ENCODE results near the gene CFAP221.

Gene CFAP221

GRCh38 chr2:119544075-119544938 lies at the start of gene CFAP221:
CFAP221 (plus strand) TSS chr2:119544449; CDS start chr2:119546132, 1,683 bp downstream.
- FAIRE-seq = no peak

DNA sequence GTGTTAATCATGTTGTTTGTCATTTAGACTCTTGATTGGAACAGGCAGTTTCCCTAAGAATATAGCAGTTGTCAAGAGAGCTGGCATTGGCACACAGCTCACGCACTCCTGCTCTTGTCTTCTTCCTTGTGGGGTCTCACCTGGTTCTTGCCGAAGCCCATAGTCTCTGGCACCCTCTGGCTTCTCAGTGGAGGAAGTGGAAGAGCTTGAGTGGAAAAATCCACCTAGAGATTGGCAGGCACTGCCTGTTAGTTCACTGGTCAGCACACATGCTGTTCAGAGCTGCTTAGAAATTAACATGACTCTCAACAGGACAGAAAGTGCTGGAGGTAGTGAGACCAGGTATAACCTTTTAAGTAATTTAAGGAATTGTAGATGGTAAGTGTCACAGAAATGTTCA lies 48.3 kb upstream of the CFAP221 start:
- FAIRE-seq = no peak

DNA sequence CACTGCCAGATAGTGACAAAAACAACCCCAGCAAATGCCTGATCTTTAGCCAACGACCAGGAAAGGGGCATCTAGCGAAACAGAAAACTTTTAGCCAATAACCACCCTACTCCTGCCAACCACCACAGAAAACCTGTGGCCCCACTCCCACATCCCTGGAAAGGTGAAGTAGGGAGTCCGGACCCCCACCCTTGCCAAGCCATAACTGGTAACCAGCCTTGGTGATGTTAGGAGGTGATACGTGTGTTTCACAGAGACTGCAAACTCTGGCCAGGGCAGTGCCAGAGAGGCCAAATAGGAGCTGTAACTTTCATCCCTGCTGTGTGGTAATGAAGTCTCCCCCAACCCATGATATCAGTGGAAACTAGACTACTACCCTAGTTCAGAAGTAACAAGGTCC lies 47.6 kb upstream of the CFAP221 start:
- no peak for FAIRE-seq

DNA sequence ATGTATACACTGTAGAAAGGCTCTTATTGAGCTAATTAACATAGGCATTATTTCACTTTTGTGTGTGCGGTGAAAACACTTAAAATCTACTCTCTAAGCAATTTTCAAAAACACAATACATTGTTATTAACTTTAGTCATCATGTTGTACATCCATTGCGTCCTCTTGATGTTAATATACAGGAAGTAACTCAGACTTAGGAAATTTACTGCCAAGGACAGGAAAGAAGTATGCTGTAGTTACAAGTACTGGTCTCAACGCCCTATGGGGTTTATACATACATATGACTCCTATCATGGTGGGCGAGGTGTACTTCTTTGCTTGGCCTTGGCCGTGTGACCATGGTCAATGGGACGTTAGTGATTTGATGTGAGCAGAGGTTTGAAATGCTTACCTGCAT lies 35.5 kb upstream of the CFAP221 start:
- no peak for FAIRE-seq

GRCh38 chr2:119511989-119512388 lies 32.3 kb upstream of the CFAP221 start:
- no peak for FAIRE-seq

- FAIRE-seq = no peak
Observed at GRCh38 chr2:119512946-119513345, 31.3 kb upstream of the CFAP221 start.

- FAIRE-seq = no peak
Observed at GRCh38 chr2:119513832-119514231, 30.4 kb upstream of the CFAP221 start.

DNA sequence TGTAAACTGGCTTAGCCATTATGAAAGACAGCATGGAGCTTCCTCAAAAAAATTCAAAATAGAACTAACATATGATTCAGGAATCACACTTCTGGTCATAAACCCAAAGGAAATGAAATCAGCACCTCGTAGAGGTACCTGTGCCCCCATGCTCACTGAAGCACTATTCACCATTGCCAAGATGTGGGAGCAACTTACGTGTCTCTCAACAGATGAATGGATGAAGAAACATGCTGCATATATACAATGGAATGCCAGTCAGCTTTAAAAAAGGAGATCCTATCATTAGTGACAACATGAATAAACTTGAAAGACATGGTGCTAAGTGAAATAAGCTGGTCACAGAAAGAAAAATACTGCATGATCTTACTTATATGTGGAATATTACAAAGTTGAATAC lies 28.1 kb upstream of the CFAP221 start:
- no peak for FAIRE-seq

GRCh38 chr2:119517433-119517832 lies 26.8 kb upstream of the CFAP221 start:
- no peak for FAIRE-seq

DNA sequence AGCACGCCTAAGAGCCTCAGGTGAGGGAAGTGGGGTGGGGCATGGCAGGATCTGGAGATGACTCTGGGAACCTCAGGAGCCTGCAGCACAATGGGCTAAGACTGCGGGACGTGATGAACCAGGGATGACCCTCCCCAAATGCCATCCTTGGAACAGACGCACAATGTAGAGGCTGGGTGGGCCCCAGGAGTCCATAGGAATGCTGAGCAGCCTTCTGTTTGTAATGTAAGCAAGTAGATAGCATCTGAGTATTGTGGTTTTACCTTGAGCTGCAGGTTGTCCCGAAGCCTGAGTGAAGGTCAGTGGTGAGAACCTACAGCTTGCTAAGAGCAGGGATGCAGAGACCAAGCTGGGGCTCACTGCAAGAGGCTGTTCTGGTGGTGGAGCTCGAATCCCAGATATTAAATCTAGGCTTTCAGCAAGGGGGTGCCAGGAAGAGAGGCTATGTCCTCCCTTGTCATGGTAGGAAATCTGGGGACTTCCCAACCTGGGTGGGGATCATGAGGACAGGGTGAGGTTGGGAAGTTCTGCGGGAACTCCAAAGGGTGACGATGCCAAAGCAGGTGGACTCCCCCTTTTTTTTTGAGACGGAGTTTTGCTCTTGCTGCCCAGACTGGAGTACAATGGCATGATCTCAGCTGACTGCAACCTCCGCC lies 25.7 kb upstream of the CFAP221 start:
- no peak for FAIRE-seq

DNA sequence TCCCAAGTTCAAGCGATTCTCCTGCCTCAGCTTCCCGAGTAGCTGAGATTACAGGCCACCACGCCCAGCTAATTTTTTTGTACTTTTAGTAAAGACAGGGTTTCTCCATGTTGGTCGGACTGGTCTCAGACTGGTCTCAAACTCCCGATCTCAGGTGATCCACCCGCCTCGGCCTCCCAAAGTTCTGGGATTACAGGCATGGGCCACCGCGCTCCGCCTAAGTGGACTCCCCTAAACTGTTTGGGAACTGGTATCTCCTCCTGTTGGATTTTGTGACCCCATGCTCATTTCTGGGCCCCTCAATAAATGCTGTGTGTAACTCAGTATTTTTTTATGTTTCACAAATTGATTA lies 25.2 kb upstream of the CFAP221 start:
- no peak for FAIRE-seq

- FAIRE-seq = no peak
Observed at GRCh38 chr2:119520696-119521432, 23.4 kb upstream of the CFAP221 start.

GRCh38 chr2:119521433-119522050 lies 22.7 kb upstream of the CFAP221 start:
- FAIRE-seq = no peak

- FAIRE-seq = no peak
Observed at GRCh38 chr2:119522671-119523070, 21.6 kb upstream of the CFAP221 start.

GRCh38 chr2:119523383-119523951 lies 20.8 kb upstream of the CFAP221 start:
- no peak for FAIRE-seq

DNA sequence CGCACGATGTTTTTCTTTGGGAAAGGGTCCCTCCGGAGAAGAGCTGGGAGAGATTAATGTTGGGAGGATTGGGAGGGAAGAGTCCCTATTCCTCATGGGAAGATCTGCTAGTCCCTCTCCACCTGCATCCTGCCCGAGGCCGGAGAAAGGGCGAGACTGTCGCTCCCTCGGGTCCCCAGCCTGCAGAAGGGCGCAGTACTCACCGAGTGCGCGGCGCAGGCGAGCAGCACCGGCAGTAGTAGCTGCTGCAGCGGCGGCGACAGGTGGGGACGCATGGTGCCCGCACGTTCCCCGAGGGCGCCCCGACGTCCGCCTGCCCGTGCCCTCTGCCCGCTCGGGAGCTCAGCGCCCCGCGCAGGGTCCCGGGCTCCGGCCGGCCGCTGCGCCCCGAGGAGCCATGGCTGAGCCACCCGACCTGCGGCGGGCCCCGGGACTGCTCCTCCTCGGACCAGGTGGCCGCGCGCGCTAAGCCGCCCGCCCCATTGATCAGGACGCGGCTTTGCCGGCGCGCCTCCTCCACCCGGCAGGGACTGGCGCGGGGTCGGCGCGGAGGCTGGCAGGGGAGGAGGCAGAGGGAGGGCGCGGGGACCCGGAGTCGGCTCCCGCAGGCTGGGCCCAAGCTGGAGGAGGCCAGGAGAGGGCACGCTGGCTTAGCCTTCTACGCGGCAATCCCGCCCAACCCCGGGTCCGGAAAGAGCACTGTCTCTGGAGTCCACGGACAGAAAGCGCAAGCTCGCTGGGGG lies 20.1 kb upstream of the CFAP221 start, which contains the start of gene SCTR:
TSS of gene SCTR (minus strand) at position 532 of the 743 bp plus-strand sequence. CDS start at position 275, 257 bp downstream.
- FAIRE-seq = no peak

DNA sequence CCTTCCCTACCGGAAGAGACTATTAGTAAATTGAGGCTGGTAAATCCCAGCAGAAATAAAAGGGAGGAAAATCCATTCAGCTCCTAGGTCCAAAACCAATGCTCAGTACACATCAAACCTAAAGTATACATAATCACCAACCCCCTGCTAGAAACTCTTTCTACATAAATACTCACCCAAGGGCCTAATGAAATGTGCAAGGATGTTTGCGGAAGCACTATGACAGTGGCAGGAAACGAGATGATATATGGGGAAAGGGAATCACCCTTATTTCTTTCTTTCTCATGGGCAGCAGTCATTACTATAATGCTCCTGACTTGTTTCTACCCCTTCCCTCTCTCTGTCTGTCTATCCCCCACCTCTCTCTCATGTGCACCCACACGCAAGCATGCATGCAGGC lies 18.6 kb upstream of the CFAP221 start:
- no peak for FAIRE-seq

DNA sequence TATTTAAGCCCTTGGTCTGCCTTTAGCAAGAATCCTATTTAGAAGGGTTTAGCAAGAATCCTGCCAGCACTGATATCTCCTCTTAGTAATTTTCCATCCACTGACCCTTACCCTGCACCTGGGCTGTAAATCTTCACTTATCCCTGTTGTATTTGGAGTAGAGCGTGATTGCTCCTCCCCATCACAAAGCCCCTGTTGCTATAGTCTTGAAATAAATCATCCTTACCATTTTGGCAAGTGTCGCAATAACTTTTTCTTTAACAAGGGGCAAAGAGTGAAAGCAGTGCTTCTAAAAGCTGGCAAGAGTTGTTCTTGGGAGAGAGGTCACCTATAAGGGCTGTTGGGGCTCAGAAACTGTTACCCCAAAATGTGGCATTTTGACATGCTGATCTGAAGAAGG lies 16.2 kb upstream of the CFAP221 start:
- FAIRE-seq = no peak

- FAIRE-seq = no peak
Observed at GRCh38 chr2:119531292-119531691, 13.0 kb upstream of the CFAP221 start.

GRCh38 chr2:119533560-119533959 lies 10.7 kb upstream of the CFAP221 start:
- FAIRE-seq = no peak

DNA sequence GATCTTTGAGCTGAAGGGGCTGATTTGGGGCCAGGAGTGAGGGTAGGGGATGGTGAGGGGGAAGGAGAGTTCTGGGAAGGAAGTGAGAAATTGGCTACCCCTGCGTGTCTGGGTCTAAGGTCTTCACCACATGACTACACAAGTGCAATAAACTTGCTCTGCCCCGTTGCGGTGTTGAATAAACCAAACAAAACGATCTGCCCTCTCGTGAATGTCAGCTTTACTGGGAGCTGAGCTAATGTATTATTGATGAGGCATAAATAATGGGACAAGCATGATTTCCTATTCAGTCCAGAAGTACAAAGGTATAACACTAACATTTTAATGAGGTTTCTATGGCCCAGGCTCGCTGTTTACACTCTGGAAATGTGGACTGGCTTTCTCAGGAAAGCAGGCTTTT lies 8.0 kb upstream of the CFAP221 start:
- no peak for FAIRE-seq

DNA sequence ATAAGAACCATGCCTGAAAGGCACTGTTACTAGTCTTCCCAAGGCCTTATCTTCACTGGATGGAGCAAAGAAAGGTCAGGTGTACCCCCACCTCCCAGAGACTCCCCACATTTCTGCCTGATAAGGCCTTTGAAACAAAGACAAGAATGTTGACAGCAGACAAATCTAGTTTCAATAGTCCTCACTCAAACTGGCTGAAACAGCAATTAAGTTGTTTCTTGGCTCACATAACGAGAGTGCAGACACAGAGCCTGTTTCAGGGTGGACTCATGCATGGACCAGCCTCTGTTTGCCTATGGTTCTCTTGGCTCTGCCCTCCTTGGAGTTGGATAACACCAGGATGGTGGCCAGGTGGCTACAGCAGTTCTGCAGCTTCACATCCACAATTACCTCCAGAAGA lies 7.5 kb upstream of the CFAP221 start:
- FAIRE-seq = no peak
